ENCODE measurements around the gene ARID5B.

GRCh38 chr10:62034096-62034640 lies 132.7 kb downstream of the ARID5B start:
- TF ChIP-seq MAX (IDR thresholded peaks at IDR 0.05; ENCODE audit: low read depth) (no peak), GATA2 (CRISPR knock-in tag; IDR thresholded peaks at IDR 0.05) (no peak), POLR2AphosphoS5 (IDR thresholded peaks at IDR 0.05; ENCODE audit: low read depth, low read length) (no peak), REST (IDR thresholded peaks at IDR 0.05; ENCODE audit: low read depth, low read length) (no peak), CTCF (IDR thresholded peaks at IDR 0.05) (no peak), SIN3A (IDR thresholded peaks at IDR 0.05; ENCODE audit: borderline replicate concordance, low read depth, low read length) (no peak), TAF1 (IDR thresholded peaks at IDR 0.05; ENCODE audit: borderline replicate concordance, low read depth, low read length) (no peak), JUND (IDR thresholded peaks at IDR 0.05) (no peak)
